GM18951 (cell line): ENCODE data around the gene RBM39.
A peak's percentile ranks its signal among the peaks of the same experiment; 100 is the strongest.
"Not testable (repeated sequence)": the region's sequence is repeated elsewhere in the genome, so short reads cannot be mapped to it uniquely, and the experiment has no call there.

ENCODE experiments used
- POLR2A ChIP-seq: IDR thresholded peaks from 4 replicates; pipeline ENCODE4 v1.6.1; 2011; ENCODE audit warnings: mild to moderate bottlenecking; ENCODE audit not compliant: insufficient read length, insufficient read depth; ENCODE audit errors: extremely low read depth
- in situ Hi-C: fragments of 300-500 bp; cut with MboI; formaldehyde crosslinking; loops from one replicate; pipeline ENCODE4 v1.12.0; 2022; ENCODE audit warnings: low sequenced_read_pairs, mixed read lengths, inconsistent platforms; ENCODE audit not compliant: unreplicated experiment

Gene RBM39

DNA sequence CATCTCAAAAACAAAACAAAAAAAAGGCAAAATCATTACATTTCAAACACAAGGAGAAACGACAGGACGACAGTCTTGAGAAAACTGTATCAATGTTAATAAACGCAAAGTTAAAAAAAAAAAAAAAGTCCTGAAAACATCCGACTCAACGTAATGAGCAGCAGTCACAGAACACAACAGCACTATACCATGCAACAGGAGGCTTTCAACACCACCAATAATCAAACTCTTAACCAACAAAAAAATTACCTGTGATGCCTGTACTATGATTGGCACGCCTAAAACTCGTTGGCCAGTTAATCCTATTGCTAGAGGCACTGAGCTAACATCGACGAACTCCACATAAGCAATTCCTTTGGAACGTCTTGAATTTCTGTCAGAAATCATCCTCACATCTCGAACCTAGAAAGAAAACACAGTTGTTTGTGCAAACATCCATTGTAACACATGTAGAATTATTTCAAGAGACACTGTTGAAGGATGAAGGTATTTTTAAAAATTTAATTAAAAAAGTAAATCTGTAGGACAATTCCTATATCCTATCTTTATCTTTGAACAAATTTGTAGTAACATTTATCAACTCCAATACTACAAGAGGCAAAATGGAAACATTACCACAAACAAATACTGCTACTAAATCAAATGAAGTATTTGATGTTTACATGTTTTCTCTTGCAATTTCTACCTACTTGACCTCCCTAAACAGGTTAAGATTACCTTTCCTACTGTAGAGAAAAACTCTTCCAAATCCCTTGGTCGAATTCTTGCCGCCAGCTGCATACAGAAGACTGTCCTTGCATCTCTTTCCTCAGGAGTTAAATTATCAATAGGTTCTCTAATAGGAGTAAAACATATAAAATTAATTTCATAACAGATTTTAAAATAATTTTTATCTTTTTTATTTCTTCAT is 17.5 kb downstream of the RBM39 start:
- in situ Hi-C loops, result no loop called here
- no peak for TF ChIP-seq POLR2A

- in situ Hi-C loops, result not testable (repeated sequence)
Observed at GRCh38 chr20:35723652-35724320, 18.3 kb downstream of the RBM39 start.

DNA sequence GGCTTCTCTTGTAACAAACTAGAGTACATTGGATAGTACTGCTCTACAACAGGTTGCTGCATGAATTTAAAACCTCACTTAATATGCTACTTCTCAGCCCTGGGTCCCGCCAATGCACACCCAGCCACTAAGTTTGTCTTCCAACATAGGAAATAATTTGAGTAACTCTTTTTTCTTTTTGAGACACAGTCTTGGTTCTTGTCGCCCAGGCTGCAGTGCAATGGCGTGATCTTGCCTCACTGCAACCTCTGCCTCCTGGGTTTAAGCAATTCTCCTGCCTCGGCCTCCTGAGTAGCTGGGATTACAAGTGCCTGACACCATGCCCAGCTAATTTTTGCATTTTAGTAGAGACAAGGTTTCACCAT is 18.8 kb downstream of the RBM39 start:
- in situ Hi-C loops, result not testable (repeated sequence)

DNA sequence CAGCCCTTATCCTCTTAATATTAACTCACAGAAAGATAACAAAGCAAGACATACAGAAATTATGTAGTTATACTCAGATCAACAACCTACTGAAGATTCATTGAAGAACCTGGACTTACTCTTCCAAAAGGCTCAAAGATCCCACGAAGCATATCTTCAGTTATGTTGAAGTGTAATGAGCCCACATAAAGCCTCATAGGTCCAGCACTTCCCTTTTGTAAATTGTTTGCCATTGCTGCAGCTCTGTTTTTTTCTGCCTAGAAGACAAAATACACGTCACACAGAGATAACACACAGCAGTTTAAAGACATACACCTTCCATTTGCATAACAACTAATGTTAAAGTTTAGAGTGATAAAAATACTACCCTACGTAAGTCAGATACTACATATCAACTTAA is 20.4 kb downstream of the RBM39 start:
- TF ChIP-seq POLR2A, result no peak
- in situ Hi-C loops, result no loop called here

DNA sequence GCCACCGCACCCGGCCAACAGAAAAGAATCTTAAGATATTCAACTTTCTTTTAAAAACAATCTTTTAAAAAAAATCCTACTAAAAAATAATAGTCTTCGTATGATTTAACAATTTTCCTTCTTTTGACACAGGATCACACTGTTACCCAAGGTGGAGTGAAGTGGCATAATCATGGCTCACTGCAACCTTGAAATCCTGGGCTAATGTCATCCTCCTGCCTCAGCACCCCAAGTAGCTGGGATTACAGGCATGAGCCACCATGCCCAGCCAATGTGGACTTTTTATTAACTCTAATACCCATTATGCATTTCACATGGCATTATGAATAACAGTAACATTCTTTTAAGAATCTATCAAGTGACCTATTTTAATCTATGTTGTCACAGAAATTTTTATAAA is 20.8 kb downstream of the RBM39 start:
- TF ChIP-seq POLR2A, result no peak

DNA sequence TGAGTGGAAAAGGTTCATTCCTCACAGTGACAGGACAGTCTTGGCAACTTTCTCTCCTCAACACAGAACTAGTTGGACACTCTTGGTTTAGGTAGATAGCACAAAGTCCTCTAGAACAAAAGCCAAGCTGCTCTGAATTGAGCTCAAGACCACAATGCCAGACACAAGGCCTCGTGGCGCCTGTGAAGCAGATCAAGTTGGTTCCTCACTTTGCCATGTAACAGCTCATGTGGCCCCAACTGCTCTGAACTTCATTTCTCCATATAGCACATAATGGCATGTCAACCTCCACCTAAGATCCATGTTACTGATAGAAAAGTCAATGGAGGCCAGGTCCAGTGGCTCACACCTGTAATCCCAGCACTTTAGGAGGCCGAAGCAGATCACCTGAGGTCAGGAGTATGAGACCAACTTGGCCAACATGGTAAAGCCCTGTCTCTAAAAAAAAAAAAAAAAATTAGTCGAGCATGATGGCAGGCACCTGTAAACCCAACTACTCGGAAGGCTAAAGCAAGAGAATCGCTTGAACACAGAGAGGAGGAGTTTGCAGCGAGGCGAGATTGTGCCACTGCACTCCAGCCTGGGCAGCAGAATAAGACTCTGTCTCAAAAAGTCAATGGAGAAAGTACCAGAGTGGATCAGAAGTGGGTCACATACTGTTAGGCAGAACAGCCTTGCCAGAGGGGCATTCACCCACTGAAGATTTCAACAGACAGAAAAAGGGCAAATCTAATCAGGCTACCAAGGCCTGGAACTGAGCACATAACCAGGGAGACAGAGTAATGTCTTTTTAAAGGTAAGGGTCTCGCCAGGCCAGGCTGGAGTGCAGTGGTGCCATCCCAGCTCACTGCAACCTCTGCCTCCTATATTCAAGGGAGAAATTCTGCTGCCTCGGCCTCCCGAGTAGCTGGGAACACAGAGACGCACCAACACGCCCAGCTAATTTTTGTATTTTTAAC is 21.6 kb downstream of the RBM39 start:
- in situ Hi-C loops, result no loop called here
- TF ChIP-seq POLR2A, result no peak

More for the DNA sequence above, 20.8 kb downstream of the RBM39 start:
- in situ Hi-C loops, result no loop called here

DNA sequence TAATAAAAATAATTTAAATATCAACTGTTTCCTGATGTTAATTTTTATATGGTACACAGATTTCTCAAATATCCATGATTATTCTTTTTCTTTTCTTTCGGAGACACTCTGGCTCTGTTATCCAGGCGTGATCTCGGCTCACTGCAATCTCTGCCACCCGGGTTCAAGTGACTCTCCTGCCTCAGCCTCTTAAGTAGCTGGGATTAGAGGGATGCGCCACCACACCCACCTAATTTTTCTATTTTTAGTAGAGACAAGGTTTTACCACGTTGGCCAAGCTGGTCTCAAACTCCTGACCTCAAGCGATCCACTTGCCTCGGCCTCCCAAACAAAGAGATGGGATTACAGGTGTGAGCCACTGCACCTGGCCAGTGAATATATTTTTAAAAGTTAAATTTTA is 22.3 kb downstream of the RBM39 start:
- TF ChIP-seq POLR2A, result no peak
- in situ Hi-C loops, result no loop called here

DNA sequence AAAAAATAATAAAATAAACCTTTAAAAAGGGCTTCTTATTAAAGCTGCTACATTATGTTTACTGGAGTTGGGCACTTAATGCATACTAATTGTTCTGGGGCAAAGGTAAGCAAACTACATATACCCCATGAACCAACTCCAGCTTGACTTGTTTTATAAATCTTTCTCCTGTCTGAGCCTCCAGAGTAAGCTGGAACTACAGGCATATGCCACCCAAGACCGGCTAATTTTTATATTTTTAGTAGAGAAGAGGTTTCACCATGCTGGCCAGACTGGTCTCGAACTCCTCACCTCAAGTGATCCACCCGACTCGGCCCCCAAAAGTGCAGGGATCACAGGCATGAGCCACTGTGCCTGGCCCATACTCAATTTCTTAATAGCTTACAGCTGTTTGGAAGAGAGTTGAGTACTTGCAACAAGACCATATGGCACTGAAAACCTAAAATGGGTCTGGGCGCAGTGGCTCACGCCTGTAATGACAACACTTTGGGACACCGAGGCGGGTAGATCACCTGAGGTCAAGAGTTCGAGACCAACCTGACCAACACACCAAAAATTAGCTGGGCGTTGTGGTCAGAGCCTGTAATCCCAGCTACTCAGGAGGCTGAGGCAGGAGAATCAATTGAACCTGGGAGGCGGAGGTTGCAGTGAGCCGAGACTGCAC is 23.0 kb downstream of the RBM39 start:
- in situ Hi-C loops, result no loop called here
- TF ChIP-seq POLR2A, result no peak

GRCh38 chr20:35718321-35718720 is 23.7 kb downstream of the RBM39 start:
- in situ Hi-C loops, result not testable (repeated sequence)

DNA sequence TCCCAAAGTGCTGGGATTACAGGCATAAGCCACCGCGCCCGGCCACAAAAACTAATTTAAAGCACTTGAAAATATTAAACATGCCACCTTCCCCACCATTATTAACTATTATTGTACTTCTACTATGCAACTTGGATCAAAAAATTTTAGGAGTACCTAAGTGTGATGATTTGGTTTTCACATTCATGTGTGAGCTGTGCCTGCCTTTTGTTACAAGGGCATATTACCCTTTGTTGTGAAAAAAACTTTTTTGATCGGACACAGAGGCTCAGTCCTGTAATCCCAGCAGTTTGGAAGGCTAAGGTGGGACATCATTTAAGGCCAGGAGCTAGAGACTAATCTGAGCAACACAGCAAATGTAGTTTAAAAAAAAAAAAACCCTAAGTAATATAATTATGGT is 25.7 kb downstream of the RBM39 start:
- in situ Hi-C loops, result no loop called here
- no peak for TF ChIP-seq POLR2A

DNA sequence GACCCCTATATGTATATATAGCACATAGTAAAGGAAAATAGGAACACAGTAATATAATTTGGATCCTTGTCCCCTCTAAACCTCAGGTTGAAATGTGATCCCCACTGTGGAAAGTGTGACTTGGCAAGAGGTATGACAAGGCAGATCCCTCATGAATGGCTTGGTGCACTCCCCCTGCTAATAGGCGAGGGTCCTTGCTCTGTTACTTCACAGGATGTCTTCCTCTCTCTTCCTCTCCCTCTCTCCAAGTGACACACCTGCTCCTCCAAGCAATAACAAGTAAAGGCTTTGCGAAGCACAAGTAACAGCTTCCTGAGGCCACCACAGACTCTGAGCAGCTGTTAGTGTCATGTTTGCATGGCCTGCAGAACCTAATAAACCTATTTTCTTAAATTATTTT is 26.4 kb downstream of the RBM39 start:
- TF ChIP-seq POLR2A, result peak; percentile 4
- in situ Hi-C loops, result no loop called here

GRCh38 chr20:35714127-35714526 is 27.9 kb downstream of the RBM39 start:
- in situ Hi-C loops, result no loop called here
- no peak for TF ChIP-seq POLR2A

DNA sequence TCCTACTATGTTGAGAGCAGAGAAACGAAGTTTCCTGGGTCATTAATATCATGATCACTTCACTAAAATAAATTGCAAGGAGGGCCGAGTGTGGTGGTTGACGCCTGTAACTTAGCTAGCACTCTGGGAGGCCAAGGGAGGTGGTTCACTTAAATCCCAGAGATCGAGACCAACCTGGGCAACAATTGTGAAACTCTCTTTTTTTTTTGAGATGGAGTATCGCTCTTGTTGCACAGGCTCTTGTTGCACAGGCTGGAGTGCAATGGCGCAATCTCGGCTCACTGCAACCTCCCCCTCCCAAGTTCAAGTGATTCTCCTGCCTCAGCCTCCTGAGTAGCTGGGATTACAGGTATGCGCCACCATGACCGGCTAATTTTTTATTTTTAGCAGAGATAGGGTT is 28.9 kb downstream of the RBM39 start:
- in situ Hi-C loops, result not testable (repeated sequence)
